ENCODE data around the gene WDR90.
A peak's percentile ranks its signal among the peaks of the same experiment; 100 is the strongest.

Gene WDR90

GRCh38 chr16:638836-639235, 10.3 kb upstream of the WDR90 start:
- no peak for DNase-seq (ENCODE audit: low spot score)

DNA sequence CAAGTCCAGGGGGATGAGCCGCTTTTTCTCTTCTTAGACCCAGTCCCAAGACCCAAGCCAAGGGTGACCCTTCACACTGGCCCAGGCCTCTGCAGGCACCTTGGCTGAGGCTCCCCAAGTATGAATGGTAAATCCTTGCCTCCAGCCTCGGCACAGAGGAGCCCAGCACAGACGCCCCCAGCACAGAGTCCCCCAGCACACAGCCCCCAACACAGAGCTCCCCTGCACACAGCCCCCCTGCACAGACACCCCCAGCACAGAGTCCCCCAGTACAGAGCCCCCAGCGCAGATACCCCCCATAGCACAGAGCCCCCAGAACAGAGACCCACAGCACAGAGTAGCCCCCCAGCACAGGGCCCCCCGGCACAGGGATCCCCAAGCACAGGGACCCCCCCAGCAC, 8.6 kb upstream of the WDR90 start:
- no peak for DNase-seq (ENCODE audit: low spot score)

- DNase-seq (ENCODE audit: low spot score), result peak; percentile 53
These were observed 7.6 kb upstream of the WDR90 start, which contains the start of gene MCRIP2 for GRCh38 chr16:641326-642188. Gene MCRIP2, plus strand, starts transcription at chr16:641828. Its CDS starts 164 bp downstream, at chr16:641992.

DNA sequence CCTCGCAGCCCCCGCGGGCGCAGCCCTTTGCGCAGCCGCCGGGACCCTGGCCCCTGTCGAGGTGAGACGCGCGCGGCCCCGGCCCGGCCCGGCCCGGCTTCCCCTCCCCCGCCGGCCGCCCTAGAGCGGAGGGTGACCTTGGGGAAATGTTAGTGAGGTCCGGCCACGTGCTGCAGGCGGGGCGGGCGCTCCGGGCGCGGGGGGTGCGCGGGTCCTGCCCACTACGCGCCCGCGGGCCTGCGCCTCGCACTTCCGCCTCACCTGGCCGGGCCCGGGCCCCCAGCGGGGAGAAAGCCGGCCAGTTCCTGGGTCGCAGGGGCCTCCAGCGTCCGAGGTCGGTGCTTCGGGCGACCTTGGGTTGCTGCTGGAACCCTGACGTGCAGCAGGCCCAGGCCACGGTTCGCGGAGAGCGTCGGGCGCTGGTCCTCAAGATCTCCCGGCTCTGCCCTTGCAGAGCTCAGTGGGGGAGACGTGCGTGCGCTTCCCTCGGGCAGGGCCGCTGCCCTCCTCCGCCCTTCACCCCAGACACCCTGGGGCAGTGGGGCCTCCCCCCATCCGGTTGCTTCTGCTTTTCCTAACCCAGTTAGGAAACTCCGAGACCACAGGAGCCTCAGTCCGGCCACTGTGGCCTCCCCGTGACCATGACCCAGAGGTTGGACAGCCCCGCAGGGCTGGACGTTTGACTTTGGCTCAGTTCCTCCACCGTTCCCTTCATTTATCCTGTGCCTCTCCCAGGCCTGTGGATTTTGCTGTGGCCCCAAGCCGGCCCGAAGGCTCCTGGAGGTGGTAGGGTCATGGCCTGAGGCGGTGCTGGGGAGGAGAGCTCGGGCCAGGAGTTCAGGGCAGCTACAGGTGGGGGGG, 6.7 kb upstream of the WDR90 start:
- DNase-seq (ENCODE audit: low spot score), result no peak

- DNase-seq (ENCODE audit: low spot score), result no peak
These were observed 6.2 kb upstream of the WDR90 start for GRCh38 chr16:643050-643368.

- DNase-seq (ENCODE audit: low spot score), result no peak
These were observed 4.6 kb upstream of the WDR90 start for GRCh38 chr16:644556-644955.

DNA sequence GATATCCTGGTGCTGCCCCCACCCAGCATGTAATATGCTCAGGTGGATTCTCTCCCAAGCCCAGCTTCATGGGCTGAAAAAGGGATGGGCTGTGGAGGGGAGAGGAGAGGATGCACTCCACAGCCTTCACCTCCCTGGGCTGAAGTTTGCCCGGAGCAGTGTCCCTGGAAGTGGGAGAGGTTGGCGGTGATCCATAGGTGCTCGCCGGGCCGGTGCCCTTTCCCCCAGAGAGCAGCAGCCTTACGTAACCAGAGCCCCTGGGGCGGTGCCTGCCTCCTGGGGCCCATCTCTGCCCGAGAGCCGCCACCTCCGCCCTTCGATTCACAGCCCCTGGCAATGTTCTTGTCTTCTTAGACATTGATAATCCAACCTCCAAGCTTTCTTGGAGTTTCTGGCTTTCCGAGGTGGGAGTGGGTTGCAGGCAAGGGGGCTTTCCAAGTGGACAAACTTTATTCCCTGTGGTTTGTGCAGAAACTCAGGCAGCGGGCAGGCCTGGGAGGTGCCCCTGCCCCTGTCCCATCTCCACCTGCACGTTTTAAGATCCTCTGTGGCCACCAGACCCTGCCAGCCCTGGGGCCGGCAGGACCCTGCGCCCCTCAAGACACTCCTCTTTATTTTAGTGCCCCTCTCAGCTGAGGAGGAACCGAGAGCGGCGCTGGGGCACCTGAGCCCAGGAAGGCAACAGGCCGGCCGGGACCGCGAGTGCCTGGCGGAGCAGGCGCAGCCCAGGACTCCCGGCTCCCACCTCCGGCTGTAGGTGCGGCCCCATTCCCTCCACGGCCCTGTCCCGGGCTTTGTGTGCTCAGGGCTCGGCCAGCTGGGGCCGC, 3.1 kb upstream of the WDR90 start:
- no peak for DNase-seq (ENCODE audit: low spot score)

- DNase-seq (ENCODE audit: low spot score), result no peak
These were observed 2.4 kb upstream of the WDR90 start for GRCh38 chr16:646679-647172.

DNA sequence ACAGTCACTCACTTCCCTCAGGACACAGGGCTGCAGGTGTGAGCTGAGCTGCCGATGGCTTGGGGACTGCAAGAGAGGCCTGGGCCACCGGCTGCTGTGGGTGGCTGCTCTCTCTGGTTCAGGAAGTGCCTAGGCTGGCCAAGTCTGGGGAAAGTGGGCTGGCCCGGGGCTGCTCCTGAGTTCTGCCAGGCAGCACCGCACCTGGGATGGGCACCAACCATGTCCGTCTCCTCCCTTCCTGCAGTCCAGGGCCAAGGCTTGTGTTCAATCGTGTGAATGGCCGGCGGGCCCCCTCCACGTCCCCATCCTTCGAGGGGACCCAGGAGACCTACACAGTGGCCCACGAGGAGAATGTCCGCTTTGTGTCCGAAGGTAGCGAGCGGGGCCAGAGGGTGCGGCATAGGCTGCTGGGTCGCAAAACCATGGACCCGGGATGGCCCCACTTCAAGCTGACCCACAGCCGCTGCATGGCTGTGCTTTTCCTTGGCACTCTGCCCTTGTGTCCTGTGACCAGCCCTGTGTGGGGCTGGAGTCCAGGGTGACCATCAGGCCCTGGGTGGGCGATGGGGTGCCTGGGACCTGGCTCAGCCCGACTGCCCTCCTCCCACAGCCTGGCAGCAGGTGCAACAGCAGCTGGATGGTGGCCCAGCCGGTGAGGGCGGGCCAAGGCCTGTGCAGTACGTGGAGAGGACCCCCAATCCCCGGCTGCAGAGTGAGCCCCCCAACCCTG, 1.8 kb upstream of the WDR90 start:
- no peak for DNase-seq (ENCODE audit: low spot score)

GRCh38 chr16:648071-648780, 939 bp upstream of the WDR90 start:
- DNase-seq (ENCODE audit: low spot score), result no peak

- no peak for DNase-seq (ENCODE audit: low spot score)
These were observed 466 bp downstream of the WDR90 start for GRCh38 chr16:649631-650030.

- no peak for DNase-seq (ENCODE audit: low spot score)
These were observed 2.7 kb downstream of the WDR90 start for GRCh38 chr16:651844-652243.

DNA sequence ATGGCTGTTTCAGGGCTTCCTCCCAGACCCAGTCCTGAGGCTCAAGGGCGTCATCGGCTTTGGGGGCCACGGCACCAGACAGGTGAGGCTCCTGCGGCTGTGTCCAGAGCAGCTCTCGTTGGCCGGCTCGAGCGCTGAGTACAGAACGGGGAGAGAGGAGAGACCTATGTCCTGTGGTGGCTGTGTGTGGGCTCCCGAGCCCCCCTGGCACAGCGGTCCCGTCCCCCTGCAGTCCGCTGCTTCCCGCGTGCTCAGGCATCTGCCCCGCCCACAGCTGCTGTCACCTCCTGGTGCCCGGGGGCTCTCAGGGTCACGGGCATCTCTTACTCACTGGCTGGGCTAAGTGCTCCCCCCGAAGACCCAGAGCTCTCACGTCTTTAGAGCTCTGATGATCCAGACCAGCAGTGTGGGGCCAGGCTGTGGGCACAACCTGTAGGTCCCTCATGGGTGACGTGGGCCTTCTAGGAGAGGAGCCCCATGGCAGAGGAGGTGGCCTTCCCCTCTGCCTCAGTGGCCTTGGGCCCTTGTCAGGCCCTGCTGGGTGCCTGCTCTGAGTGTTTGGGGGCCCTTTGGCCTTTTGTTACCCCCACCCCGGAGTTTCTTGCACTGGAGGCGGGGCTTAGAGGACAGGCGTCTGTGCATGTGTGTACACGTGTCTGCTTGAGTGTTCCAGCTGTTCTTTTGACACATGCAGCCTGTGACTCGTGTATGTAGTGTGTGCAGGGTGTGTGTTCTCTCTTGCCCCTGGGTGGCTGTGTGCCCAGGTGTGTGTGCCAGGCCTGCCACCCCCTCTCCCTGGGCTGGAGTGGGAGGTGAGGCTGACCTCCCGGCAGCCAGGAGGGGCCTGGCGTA, 3.5 kb downstream of the WDR90 start:
- DNase-seq (ENCODE audit: low spot score), result no peak

DNA sequence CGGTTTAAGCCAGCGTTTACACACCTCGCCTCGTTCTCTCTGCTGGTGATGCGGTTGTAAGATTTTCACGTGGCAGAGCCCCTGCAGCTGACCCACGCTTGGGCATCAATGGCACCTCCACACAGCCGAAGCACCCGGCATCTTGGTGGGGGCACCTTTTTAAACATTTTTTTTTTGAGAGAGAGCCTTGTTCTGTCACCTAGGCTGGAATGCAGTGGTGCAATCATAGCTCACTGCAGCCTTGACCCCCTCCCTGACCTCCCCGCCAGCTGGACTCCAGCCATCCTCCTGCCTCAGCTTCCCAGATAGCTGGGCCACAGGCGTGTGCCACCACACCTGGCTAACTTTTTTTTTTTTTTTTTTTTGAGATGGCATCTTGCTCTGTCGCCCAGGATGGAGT, 4.9 kb downstream of the WDR90 start:
- DNase-seq (ENCODE audit: low spot score), result no peak

- no peak for DNase-seq (ENCODE audit: low spot score)
These were observed 8.3 kb downstream of the WDR90 start for GRCh38 chr16:657487-657886.

- no peak for DNase-seq (ENCODE audit: low spot score)
These were observed 9.8 kb downstream of the WDR90 start for GRCh38 chr16:658679-659571.

DNA sequence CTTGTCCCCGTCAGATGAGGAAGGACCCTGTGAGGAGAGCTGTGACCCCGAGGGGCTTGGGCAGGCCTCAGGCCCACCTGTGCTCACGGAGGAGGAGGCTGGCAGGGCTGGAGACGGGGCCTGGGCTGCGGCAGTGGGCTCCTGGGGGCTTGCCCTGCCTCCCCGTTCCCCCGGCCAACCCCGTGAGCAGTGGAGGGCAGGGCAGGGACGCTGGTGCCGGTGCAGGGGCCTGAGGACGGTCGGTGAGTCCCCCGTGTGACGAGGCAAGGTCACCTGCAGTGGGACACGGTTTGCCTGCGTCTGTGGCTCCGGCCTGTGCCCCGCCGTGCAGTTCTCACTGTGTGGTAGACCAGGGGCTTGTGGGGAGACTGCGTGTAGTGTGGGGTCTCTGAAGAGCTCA, 10.5 kb downstream of the WDR90 start:
- no peak for DNase-seq (ENCODE audit: low spot score)

DNA sequence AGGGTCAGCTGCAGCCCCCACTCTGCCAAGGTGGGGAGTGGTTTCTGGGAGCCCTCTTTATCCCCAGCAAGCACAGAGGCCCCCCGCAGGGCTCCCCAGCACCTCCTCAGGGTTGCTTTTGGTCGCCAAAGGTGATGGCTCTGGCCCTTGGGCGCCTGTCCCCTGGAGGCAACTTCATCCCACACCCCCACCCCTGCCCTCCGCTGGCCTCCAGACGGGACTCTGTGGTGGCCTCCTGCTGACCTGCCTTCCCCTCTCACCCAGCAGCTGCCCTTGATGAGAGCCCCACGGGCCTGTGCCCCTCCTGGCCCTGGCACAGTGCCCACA, 10.9 kb downstream of the WDR90 start:
- DNase-seq (ENCODE audit: low spot score), result no peak
